22Rv1 (cell line): ENCODE data around the gene LRBA.

Source experiments
- CTCF ChIP-seq: fragments of 450-650 bp; IDR thresholded peaks from 2 replicates; pipeline ENCODE4 v1.5.1; 2017; ENCODE audit warnings: mild to moderate bottlenecking
- ZFX ChIP-seq: fragments of 450-650 bp; IDR thresholded peaks from 2 replicates; pipeline ENCODE4 v1.6.1; 2017; ENCODE audit warnings: antibody characterized with exemption, borderline replicate concordance

DNA sequence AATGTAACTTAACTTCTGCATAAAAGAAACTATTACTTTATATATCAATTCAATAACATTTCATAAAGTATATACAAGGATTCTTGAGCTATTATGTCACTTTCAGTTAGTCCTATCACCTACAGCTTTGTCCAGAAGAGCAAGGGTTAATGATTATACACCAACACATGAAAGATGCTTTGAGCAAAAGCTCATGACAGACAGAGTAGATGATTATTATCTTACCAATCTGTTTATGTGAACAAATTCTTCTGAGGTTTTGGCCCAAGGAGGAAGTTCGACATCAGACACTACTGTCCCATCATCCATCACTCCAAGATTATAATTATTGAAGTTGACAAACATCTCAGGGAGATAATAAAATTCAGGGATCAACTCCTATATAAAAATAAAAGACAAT, 599.9 kb downstream of the LRBA start:
- no peak for TF ChIP-seq CTCF
- no peak for TF ChIP-seq ZFX
